ENCODE measurements around the gene TAPT1.

DNA sequence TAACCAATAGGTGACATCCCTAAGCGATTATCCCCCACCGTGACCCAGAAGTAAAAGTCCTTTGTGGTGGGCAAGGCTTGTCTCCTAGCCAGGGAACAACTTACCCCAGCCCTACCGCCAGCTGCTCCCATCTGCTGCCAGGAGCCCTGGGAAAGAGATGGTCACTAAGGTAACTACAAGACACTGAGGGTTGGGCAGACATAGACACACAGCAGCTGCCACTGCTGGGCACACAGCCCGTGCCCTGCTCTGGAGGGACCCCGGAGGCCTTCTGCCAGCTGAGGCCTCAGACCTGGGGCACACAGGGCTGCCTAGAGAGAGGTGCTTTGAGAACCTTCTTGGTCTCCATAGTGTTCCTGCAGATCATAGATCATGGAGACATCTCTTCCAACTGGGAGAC lies 89.4 kb downstream of the TAPT1 start:
- TF ChIP-seq, protein P1, sequence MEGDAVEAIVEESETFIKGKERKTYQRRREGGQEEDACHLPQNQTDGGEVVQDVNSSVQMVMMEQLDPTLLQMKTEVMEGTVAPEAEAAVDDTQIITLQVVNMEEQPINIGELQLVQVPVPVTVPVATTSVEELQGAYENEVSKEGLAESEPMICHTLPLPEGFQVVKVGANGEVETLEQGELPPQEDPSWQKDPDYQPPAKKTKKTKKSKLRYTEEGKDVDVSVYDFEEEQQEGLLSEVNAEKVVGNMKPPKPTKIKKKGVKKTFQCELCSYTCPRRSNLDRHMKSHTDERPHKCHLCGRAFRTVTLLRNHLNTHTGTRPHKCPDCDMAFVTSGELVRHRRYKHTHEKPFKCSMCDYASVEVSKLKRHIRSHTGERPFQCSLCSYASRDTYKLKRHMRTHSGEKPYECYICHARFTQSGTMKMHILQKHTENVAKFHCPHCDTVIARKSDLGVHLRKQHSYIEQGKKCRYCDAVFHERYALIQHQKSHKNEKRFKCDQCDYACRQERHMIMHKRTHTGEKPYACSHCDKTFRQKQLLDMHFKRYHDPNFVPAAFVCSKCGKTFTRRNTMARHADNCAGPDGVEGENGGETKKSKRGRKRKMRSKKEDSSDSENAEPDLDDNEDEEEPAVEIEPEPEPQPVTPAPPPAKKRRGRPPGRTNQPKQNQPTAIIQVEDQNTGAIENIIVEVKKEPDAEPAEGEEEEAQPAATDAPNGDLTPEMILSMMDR (IDR thresholded peaks at IDR 0.05; ENCODE audit: insufficient read depth, low read depth, low read length) = no peak
- no peak for TF ChIP-seq EZH2 (IDR thresholded peaks at IDR 0.05; ENCODE audit: insufficient read depth, low read length)
